VCaP (cell line): ENCODE results near the gene RPTOR.

Experiments
- H3K27ac ChIP-seq: fragments of 450-650 bp; 2 replicates; pipeline ENCODE4 v1.5.1; 2017
- CTCF ChIP-seq: fragments of 450-650 bp; conservative IDR thresholded peaks from 2 replicates; pipeline ENCODE4 v1.5.1; 2017; ENCODE audit warnings: mild to moderate bottlenecking, moderate library complexity

The RPTOR gene

GRCh38 chr17:80649672-80650330 lies 105.2 kb downstream of the RPTOR start:
- no peak overlapping the region for H3K27ac ChIP-seq
- TF ChIP-seq CTCF: peak; percentile 68

- TF ChIP-seq CTCF: peak; percentile 23
- no peak overlapping the region for H3K27ac ChIP-seq
These were observed 105.7 kb downstream of the RPTOR start for GRCh38 chr17:80650331-80650672.

- no peak overlapping the region for H3K27ac ChIP-seq
- TF ChIP-seq CTCF: no peak
These were observed 106.3 kb downstream of the RPTOR start for GRCh38 chr17:80650751-80651518.

- no peak for TF ChIP-seq CTCF
- no peak overlapping the region for H3K27ac ChIP-seq
These were observed 108.2 kb downstream of the RPTOR start for GRCh38 chr17:80652756-80653330.

GRCh38 chr17:80653856-80654255 lies 109.2 kb downstream of the RPTOR start:
- H3K27ac ChIP-seq: no peak overlapping the region
- TF ChIP-seq CTCF: no peak

GRCh38 chr17:80655608-80656007 lies 111.0 kb downstream of the RPTOR start:
- H3K27ac ChIP-seq: no peak overlapping the region
- no peak for TF ChIP-seq CTCF

GRCh38 chr17:80656590-80656989 lies 112.0 kb downstream of the RPTOR start:
- TF ChIP-seq CTCF: no peak
- no peak overlapping the region for H3K27ac ChIP-seq
